ENCODE measurements around the gene C19orf33. TPM values are rescaled to one million over a fixed set of nuclear protein-coding genes. Genes with fewer than 3 reads are reported as not detected.

The C19orf33 gene
- total RNA-seq, 1 experiment from 2014 or later: not detected

- no peak for DNase-seq (ENCODE audit: low spot score)
- Histone ChIP-seq H3K9me3 (ENCODE audit: low read depth, low read length, poor library complexity, severe bottlenecking) (no peaks in the 10 kb centered on the region), H3K36me3 (ENCODE audit: insufficient read depth, low read length, poor library complexity, severe bottlenecking) (no peaks in the 10 kb centered on the region), H3K27ac (ENCODE audit: low read depth, low read length, poor library complexity, severe bottlenecking) (no peak overlapping the region), H3K27me3 (replicated peaks; ENCODE audit: insufficient read depth, low read depth, low read length, poor library complexity) (no peaks in the 10 kb centered on the region), H3K4me3 (ENCODE audit: low read depth, low read length, poor library complexity, severe bottlenecking) (no peak overlapping the region), H3K4me1 (ENCODE audit: insufficient read depth, low read length, poor library complexity, severe bottlenecking) (peaks cover 8% of the 10 kb centered on the region)
- BruUV-seq (replicated peaks): no TSS peak
- intact Hi-C loops (cut with micrococcal nuclease; ENCODE audit: unreplicated experiment): no loop called here
- CTCF ChIA-PET: no interaction called here
- TF ChIP-seq EZH2 (IDR thresholded peaks at IDR 0.05; ENCODE audit: borderline replicate concordance, low read depth, low read length, poor library complexity, severe bottlenecking): no peak
- TF ChIP-seq, protein P1, sequence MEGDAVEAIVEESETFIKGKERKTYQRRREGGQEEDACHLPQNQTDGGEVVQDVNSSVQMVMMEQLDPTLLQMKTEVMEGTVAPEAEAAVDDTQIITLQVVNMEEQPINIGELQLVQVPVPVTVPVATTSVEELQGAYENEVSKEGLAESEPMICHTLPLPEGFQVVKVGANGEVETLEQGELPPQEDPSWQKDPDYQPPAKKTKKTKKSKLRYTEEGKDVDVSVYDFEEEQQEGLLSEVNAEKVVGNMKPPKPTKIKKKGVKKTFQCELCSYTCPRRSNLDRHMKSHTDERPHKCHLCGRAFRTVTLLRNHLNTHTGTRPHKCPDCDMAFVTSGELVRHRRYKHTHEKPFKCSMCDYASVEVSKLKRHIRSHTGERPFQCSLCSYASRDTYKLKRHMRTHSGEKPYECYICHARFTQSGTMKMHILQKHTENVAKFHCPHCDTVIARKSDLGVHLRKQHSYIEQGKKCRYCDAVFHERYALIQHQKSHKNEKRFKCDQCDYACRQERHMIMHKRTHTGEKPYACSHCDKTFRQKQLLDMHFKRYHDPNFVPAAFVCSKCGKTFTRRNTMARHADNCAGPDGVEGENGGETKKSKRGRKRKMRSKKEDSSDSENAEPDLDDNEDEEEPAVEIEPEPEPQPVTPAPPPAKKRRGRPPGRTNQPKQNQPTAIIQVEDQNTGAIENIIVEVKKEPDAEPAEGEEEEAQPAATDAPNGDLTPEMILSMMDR (conservative IDR thresholded peaks at IDR 0.05; ENCODE audit: low read depth, low read length): no peak
- POLR2A ChIA-PET (ENCODE audit: low non-redundant PET): no interaction called here
These were observed 6.9 kb downstream of the C19orf33 start for GRCh38 chr19:38310986-38311385.

- TF ChIP-seq EZH2 (IDR thresholded peaks at IDR 0.05; ENCODE audit: borderline replicate concordance, low read depth, low read length, poor library complexity, severe bottlenecking): no peak
- Histone ChIP-seq H3K4me1 (ENCODE audit: insufficient read depth, low read length, poor library complexity, severe bottlenecking) (peaks cover 12% of the 10 kb centered on the region), H3K27ac (ENCODE audit: low read depth, low read length, poor library complexity, severe bottlenecking) (peak within 1 kb of the TSS; percentile 85), H3K9me3 (ENCODE audit: low read depth, low read length, poor library complexity, severe bottlenecking) (no peaks in the 10 kb centered on the region), H3K36me3 (ENCODE audit: insufficient read depth, low read length, poor library complexity, severe bottlenecking) (no peaks in the 10 kb centered on the region), H3K4me3 (ENCODE audit: low read depth, low read length, poor library complexity, severe bottlenecking) (peak within 1 kb of the TSS; percentile 86), H3K27me3 (replicated peaks; ENCODE audit: insufficient read depth, low read depth, low read length, poor library complexity) (peaks cover 24% of the 10 kb centered on the region)
- no TSS peak for BruUV-seq (replicated peaks)
- DNase-seq (ENCODE audit: low spot score): peak; percentile 98
- ChIA-PET CTCF (no interaction called here), POLR2A (ENCODE audit: low non-redundant PET) (no interaction called here)
- intact Hi-C loops (cut with micrococcal nuclease; ENCODE audit: unreplicated experiment): loop anchor here (5.0 kb wide), 1 partner anchor 69 kb away; no protein-coding TSS in a partner anchor
These were observed 11.8 kb downstream of the C19orf33 start, which contains the start of gene YIF1B for GRCh38 chr19:38315657-38316476. TSS of gene YIF1B (minus strand) at chr19:38315947. CDS start at chr19:38315917, 30 bp downstream.

- ChIA-PET CTCF (no interaction called here), POLR2A (ENCODE audit: low non-redundant PET) (no interaction called here)
- no peak for TF ChIP-seq EZH2 (IDR thresholded peaks at IDR 0.05; ENCODE audit: borderline replicate concordance, low read depth, low read length, poor library complexity, severe bottlenecking)
- TF ChIP-seq, protein P1 (conservative IDR thresholded peaks at IDR 0.05; ENCODE audit: low read depth, low read length): no peak
- intact Hi-C loops (cut with micrococcal nuclease; ENCODE audit: unreplicated experiment): loop anchor here (5.0 kb wide), 1 partner anchor 69 kb away; no protein-coding TSS in a partner anchor
- peak overlapping the region; percentile 86 for H3K4me3 ChIP-seq (ENCODE audit: low read depth, low read length, poor library complexity, severe bottlenecking)
- DNase-seq (ENCODE audit: low spot score): no peak
- H3K4me1 ChIP-seq (ENCODE audit: insufficient read depth, low read length, poor library complexity, severe bottlenecking): peaks cover 12% of the 10 kb centered on the region
- H3K36me3 ChIP-seq (ENCODE audit: insufficient read depth, low read length, poor library complexity, severe bottlenecking): no peaks in the 10 kb centered on the region
- peak overlapping the region; percentile 76 for H3K27ac ChIP-seq (ENCODE audit: low read depth, low read length, poor library complexity, severe bottlenecking)
- no peaks in the 10 kb centered on the region for H3K9me3 ChIP-seq (ENCODE audit: low read depth, low read length, poor library complexity, severe bottlenecking)
- peaks cover 24% of the 10 kb centered on the region for H3K27me3 ChIP-seq (replicated peaks; ENCODE audit: insufficient read depth, low read depth, low read length, poor library complexity)
- no TSS peak for BruUV-seq (replicated peaks)
These were observed 12.5 kb downstream of the C19orf33 start for GRCh38 chr19:38316477-38317067.

Data from A673 (cell line).